Renal cortical epithelial cell (primary cell): Measurements from ENCODE around the gene CYP19A1. TPM values are rescaled to one million over a fixed set of nuclear protein-coding genes. Genes with fewer than 3 reads are reported as not detected.

ENCODE experiments used
- DNase-seq: peaks from one replicate; pipeline ENCODE4 v3.0.0-alpha.2; 2011; ENCODE audit warnings: low read depth
- total RNA-seq: library from RNA; depleted of rRNA; stranded (reverse); fragments of >200 nt; gene quantifications from 2 replicates; pipeline ENCODE4 v1.2.3, GENCODE V29; 2014

CYP19A1 gene
- not detected in 2 replicates for total RNA-seq

GRCh38 chr15:51338496-51338895, at the start of gene CYP19A1:
Gene CYP19A1, minus strand, starts transcription at chr15:51338596. Its CDS starts 95,684 bp downstream, at chr15:51242912.
- no peak for DNase-seq

- DNase-seq: no peak
Observed at GRCh38 chr15:51387699-51388041, 49.3 kb upstream of the CYP19A1 start.

GRCh38 chr15:51386960-51387698, 48.7 kb upstream of the CYP19A1 start:
- DNase-seq: no peak

- no peak for DNase-seq
Observed at GRCh38 chr15:51386486-51386885, 48.1 kb upstream of the CYP19A1 start.

- no peak for DNase-seq
Observed at GRCh38 chr15:51386029-51386428, 47.6 kb upstream of the CYP19A1 start.

GRCh38 chr15:51382787-51383186, 44.4 kb upstream of the CYP19A1 start:
- peak; percentile 22 for DNase-seq

- DNase-seq: peak; percentile 40
Observed at GRCh38 chr15:51380999-51381806, 42.8 kb upstream of the CYP19A1 start.

- DNase-seq: no peak
Observed at GRCh38 chr15:51379390-51379789, 41.0 kb upstream of the CYP19A1 start.

GRCh38 chr15:51378406-51378805, 40.0 kb upstream of the CYP19A1 start:
- DNase-seq: no peak

GRCh38 chr15:51377038-51377786, 38.8 kb upstream of the CYP19A1 start:
- DNase-seq: no peak

- peak; percentile 7 for DNase-seq
Observed at GRCh38 chr15:51375966-51376640, 37.7 kb upstream of the CYP19A1 start.

GRCh38 chr15:51374131-51374530, 35.7 kb upstream of the CYP19A1 start:
- no peak for DNase-seq

- DNase-seq: no peak
Observed at GRCh38 chr15:51371266-51371665, 32.9 kb upstream of the CYP19A1 start.

GRCh38 chr15:51369451-51369761, 31.0 kb upstream of the CYP19A1 start:
- no peak for DNase-seq

- peak; percentile 7 for DNase-seq
Observed at GRCh38 chr15:51368751-51369450, 30.5 kb upstream of the CYP19A1 start.

GRCh38 chr15:51368307-51368706, 29.9 kb upstream of the CYP19A1 start:
- no peak for DNase-seq

- no peak for DNase-seq
Observed at GRCh38 chr15:51367322-51367976, 29.1 kb upstream of the CYP19A1 start.

GRCh38 chr15:51366920-51367319, 28.5 kb upstream of the CYP19A1 start:
- DNase-seq: peak; percentile 25

GRCh38 chr15:51366071-51366470, 27.7 kb upstream of the CYP19A1 start:
- DNase-seq: no peak

- DNase-seq: no peak
Observed at GRCh38 chr15:51365417-51365816, 27.0 kb upstream of the CYP19A1 start.

- no peak for DNase-seq
Observed at GRCh38 chr15:51363383-51363782, 25.0 kb upstream of the CYP19A1 start.
